KMS-11 (cell line): ENCODE data around the gene C1QTNF6.
"Not testable (repeated sequence)": the region's sequence is repeated elsewhere in the genome, so short reads cannot be mapped to it uniquely, and the experiment has no call there.

Source experiments
- H2AFZ ChIP-seq: fragments of 200-600 bp; sonication (generic); 2 replicates; pipeline ENCODE4 v1.6.1; 2016; ENCODE audit warnings: antibody characterized with exemption, mixed run types, low read depth
- H3K27ac ChIP-seq: fragments of 200-600 bp; sonication (generic); 2 replicates; pipeline ENCODE4 v1.6.1; 2016; ENCODE audit warnings: mild to moderate bottlenecking, mixed run types
- H3K27me3 ChIP-seq: fragments of 200-600 bp; sonication (generic); 2 replicates; pipeline ENCODE4 v1.6.1; 2017; ENCODE audit warnings: mild to moderate bottlenecking, low read depth, mixed run types, moderate library complexity; ENCODE audit not compliant: insufficient read depth
- H3K36me3 ChIP-seq: fragments of 200-600 bp; sonication (generic); 2 replicates; pipeline ENCODE4 v1.6.1; 2017; ENCODE audit warnings: mild to moderate bottlenecking, mixed run types; ENCODE audit not compliant: insufficient read depth
- H3K4me1 ChIP-seq: fragments of 200-600 bp; sonication (generic); 2 replicates; pipeline ENCODE4 v1.6.1; 2016; ENCODE audit warnings: mild to moderate bottlenecking, low read depth, mixed run types; ENCODE audit not compliant: poor library complexity, severe bottlenecking
- H3K4me2 ChIP-seq: fragments of 200-600 bp; sonication (generic); 2 replicates; pipeline ENCODE4 v1.7.0; 2016; ENCODE audit warnings: mild to moderate bottlenecking, mixed run types
- H3K4me3 ChIP-seq: fragments of 200-600 bp; sonication (generic); IDR thresholded peaks from 2 replicates; pipeline ENCODE4 v1.6.1; 2017; ENCODE audit warnings: low read depth, low read length, mixed read lengths; ENCODE audit not compliant: insufficient read depth
- H3K79me2 ChIP-seq: fragments of 200-600 bp; sonication (generic); 2 replicates; pipeline ENCODE4 v1.6.1; 2016; ENCODE audit warnings: low read depth, mixed run types; ENCODE audit not compliant: insufficient read depth
- H3K9ac ChIP-seq: fragments of 200-600 bp; sonication (generic); 2 replicates; pipeline ENCODE4 v1.6.1; 2016; ENCODE audit warnings: mild to moderate bottlenecking, mixed run types
- H4K20me1 ChIP-seq: fragments of 200-600 bp; sonication (generic); 2 replicates; pipeline ENCODE4 v1.6.1; 2016; ENCODE audit warnings: mild to moderate bottlenecking, mixed run types; ENCODE audit not compliant: insufficient read depth
- TF ChIP-seq, protein P1 (sequence below): fragments of 200-600 bp; sonication (generic); conservative IDR thresholded peaks from 2 replicates; pipeline ENCODE4 v1.6.1; 2017; ENCODE audit warnings: low read depth, mild to moderate bottlenecking, antibody characterized with exemption, low read length, moderate library complexity, mixed read lengths

C1QTNF6 gene

DNA sequence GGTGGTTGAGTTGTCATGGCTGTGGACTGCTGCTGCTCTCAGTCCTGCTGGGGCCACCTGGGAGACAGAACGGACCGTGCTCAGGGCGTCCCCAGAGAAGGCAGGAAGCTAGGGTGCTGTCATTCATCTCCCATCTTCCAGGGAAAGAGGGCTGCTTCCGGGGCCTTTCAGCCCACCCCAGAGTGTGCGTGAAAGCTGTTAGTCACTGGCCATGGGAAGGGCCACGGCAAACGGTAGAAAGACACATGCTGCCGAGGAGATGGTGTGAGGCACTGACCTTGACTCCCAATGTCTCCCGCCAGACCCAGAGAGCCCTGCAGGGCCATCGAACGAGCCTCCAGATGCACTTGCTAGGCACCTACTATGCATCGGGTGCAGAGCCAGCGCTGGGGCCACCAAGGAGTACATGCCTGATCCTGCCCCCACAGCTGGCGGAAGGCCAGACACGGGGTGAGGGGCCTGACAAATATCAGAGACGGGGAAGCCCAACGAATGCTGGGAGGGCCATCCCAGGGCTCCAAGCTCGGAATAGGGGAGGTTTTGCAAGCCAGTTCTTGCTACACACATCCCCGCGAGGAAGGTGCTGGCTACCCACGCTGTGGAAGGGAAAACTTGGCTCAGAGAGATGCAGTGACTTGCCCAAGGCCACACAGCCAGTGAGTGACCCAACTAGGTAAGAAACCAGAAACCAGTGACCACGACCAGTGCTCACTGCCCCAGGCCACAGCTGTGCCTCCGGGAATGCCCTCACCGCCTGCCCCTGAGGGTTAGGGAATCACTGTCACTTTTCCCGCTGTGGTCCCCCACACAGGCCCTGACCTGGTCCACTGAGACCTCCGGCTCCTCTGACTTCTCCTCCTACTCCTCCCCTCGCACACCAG is 45.9 kb upstream of the C1QTNF6 start:
- TF ChIP-seq, protein P1, sequence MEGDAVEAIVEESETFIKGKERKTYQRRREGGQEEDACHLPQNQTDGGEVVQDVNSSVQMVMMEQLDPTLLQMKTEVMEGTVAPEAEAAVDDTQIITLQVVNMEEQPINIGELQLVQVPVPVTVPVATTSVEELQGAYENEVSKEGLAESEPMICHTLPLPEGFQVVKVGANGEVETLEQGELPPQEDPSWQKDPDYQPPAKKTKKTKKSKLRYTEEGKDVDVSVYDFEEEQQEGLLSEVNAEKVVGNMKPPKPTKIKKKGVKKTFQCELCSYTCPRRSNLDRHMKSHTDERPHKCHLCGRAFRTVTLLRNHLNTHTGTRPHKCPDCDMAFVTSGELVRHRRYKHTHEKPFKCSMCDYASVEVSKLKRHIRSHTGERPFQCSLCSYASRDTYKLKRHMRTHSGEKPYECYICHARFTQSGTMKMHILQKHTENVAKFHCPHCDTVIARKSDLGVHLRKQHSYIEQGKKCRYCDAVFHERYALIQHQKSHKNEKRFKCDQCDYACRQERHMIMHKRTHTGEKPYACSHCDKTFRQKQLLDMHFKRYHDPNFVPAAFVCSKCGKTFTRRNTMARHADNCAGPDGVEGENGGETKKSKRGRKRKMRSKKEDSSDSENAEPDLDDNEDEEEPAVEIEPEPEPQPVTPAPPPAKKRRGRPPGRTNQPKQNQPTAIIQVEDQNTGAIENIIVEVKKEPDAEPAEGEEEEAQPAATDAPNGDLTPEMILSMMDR: no peak
- Histone ChIP-seq H3K27me3 (no peaks in the 10 kb centered on the region), H3K36me3 (no peaks in the 10 kb centered on the region), H3K27ac (no peak overlapping the region; the same call in 1 of the 2 replicates), H3K4me3 (no peak overlapping the region), H3K79me2 (peaks cover 29% of the 10 kb centered on the region), H3K4me1 (peaks cover 77% of the 10 kb centered on the region), H4K20me1 (no peaks in the 10 kb centered on the region), H3K4me2 (no peak overlapping the region), H3K9ac (no peak overlapping the region), H2AFZ (no peak overlapping the region)

DNA sequence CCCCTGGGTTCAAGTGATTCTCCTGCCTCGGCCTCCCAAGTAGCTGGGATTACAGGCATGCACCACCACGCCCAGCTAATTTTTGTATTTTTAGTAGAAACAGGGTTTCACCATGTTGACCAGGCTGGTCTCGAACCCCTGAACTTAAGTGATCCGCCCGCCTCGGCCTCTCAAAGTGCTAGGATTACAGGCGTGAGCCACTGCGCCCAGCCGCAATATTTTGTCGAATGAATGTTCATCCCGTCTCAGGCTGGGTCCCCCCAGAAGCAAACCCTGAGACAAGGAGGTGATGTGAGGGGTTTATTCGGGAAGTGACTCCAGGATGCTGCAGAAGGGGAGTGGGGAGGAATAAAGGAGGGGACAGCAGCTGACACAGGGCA is 45.3 kb upstream of the C1QTNF6 start:
- Histone ChIP-seq H3K4me1 (peaks cover 83% of the 10 kb centered on the region), H3K79me2 (peaks cover 32% of the 10 kb centered on the region), H3K4me2 (0 out of 2 replicates have a peak overlapping the region, but pooled peaks have one; percentile 29), H3K27ac (peak overlapping the region; percentile 98; the same call in 1 of the 2 replicates)
- not testable (repeated sequence) for H4K20me1 ChIP-seq, H3K36me3 ChIP-seq, H3K4me3 ChIP-seq, H3K9ac ChIP-seq, H2AFZ ChIP-seq, H3K27me3 ChIP-seq

DNA sequence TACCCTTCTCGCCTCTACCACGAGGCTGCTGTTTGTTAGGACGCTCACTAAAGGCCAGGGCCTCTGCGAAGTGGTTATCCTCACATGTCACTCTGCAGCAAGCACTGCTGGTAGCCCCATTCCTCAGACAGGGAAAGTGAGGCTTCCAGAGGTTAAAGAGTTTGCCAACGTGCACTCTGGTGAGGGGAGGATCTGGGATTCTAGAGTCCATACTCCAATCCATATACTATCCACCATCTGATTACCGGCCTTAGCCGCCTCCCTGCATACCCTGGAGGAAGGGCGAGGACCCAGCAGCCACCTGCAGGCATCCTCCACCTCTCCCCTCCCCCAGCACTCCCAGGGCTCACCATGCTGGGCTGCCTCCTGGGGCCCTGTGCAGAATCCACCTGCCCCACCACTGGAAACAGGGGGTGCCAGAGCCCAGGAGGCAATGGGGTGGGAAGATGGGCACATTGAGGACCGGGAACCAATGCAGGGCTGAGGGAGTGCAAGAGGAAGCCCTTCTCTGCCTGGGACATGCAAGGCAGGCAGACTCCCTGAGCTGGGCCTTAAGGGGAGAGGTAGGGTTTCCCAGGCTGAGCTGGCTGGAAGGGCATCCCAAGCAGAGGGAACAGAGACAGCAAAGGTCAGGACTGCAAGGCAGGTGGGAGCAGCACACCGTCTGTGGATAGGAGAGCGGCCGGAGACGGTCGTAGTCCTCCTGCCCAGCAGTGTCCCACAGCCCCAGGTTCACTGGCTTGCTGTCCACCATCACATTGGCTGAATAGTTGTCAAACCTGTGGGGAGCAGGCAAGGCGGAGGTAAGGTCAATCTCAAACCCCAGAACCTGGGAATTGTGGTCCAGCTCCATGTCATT is 44.3 kb upstream of the C1QTNF6 start:
- TF ChIP-seq, protein P1: no peak
- Histone ChIP-seq H4K20me1 (no peaks in the 10 kb centered on the region), H2AFZ (no peak overlapping the region), H3K9ac (no peak overlapping the region), H3K4me2 (peak overlapping the region; percentile 91), H3K27ac (peak overlapping the region; percentile 98), H3K79me2 (peaks cover 32% of the 10 kb centered on the region), H3K36me3 (no peaks in the 10 kb centered on the region), H3K4me3 (no peak overlapping the region), H3K4me1 (peaks cover 91% of the 10 kb centered on the region), H3K27me3 (no peaks in the 10 kb centered on the region)

DNA sequence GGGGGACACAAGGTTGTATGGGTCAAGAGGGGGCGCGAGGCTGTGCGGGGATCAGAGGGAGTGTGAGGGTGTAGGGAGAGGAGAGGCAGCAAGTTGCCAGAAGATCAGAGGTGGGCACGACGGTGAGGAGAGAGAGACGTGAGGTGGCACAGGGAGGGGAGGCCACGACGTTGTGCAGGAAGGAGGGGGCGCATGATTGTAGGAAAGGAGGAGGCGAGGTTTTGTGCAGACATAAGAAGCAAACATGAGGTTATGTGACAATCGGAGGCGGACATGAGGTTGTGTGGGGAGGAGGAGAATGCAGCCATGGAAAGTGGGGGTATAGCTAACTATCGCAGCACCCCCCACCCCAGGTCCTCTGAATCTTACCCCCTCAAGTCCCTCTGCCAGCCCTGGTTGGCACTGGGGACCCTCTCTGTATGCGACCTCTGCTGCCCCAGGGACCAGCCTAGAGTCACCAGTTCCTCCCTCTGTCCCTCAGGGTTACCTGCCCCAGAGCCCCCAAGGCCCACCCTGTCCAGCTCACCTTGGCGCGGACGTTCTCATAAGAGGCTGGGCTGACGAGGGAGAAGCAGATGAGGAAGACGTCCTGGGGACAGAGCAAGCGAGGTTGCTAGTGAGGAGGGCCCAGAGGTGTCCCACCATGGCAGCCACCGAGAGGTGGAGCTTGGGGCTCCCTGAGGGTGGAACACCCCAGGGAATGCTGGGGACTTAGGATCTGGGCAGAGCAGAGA is 43.5 kb upstream of the C1QTNF6 start:
- H3K36me3 ChIP-seq: no peaks in the 10 kb centered on the region
- peaks cover 32% of the 10 kb centered on the region for H3K79me2 ChIP-seq
- TF ChIP-seq, protein P1: no peak
- no peak overlapping the region for H3K4me3 ChIP-seq
- H3K27ac ChIP-seq: peak overlapping the region; percentile 98
- H3K4me2 ChIP-seq: peak overlapping the region; percentile 91
- H4K20me1 ChIP-seq: no peaks in the 10 kb centered on the region
- H3K27me3 ChIP-seq: no peaks in the 10 kb centered on the region
- H3K9ac ChIP-seq: peak overlapping the region; percentile 38; the same call in 1 of the 2 replicates
- peaks cover 88% of the 10 kb centered on the region for H3K4me1 ChIP-seq
- H2AFZ ChIP-seq: no peak overlapping the region
